ENCODE measurements around the gene DLG2.

DNA sequence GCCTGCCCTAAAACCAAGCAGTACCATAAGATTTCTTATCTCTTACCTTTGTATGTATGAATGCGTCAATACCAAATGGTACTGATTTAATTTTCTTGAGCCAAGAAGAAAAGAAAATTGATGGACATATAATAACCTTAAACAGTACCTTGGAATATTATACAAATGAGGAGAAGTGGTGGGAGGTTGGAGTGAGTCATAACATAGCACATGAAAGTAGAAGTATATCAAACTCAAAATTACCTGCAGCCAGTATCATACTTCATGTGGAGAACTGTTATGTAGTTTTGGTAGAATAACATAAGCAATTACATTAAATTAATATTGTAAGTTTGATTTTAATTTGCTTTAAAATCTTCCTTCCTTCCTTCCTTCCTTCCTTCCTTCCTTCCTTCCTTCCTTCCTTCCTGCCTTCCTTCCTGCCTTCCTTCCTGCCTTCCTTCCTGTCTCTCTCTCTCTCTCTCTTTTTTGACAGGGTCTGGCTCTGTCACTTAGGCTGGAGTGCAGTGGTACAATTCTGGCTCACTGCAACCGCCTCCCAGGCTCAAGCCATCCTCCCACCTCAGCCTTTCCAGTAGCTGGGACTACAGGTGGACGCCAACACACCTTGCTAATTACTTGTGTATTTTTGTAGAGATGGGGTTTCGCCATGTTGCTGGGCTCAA is 1880.1 kb downstream of the DLG2 start:
- TF ChIP-seq, protein P1, sequence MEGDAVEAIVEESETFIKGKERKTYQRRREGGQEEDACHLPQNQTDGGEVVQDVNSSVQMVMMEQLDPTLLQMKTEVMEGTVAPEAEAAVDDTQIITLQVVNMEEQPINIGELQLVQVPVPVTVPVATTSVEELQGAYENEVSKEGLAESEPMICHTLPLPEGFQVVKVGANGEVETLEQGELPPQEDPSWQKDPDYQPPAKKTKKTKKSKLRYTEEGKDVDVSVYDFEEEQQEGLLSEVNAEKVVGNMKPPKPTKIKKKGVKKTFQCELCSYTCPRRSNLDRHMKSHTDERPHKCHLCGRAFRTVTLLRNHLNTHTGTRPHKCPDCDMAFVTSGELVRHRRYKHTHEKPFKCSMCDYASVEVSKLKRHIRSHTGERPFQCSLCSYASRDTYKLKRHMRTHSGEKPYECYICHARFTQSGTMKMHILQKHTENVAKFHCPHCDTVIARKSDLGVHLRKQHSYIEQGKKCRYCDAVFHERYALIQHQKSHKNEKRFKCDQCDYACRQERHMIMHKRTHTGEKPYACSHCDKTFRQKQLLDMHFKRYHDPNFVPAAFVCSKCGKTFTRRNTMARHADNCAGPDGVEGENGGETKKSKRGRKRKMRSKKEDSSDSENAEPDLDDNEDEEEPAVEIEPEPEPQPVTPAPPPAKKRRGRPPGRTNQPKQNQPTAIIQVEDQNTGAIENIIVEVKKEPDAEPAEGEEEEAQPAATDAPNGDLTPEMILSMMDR (IDR thresholded peaks at IDR 0.05; ENCODE audit: low read length), result no peak
- no peak for TF ChIP-seq EZH2 (optimal IDR thresholded peaks at IDR 0.05; ENCODE audit: low read depth, low read length)

Data from MM.1S (cell line).